A549 treated with AZD9567 at 1 μM for 4 hours (cell line): Measurements from ENCODE around the gene PABPC4L. TPM values are rescaled to one million over a fixed set of nuclear protein-coding genes. Genes with fewer than 3 reads are reported as not detected.

Experiments used
- total RNA-seq: library from RNA; stranded (reverse); fragments of 200-300 nt; extraction: Qiagen RNA extraction; gene quantifications from 5 replicates; pipeline ENCODE4 v1.2.3, GENCODE V29; 2022; ENCODE audit not compliant: insufficient read depth

PABPC4L gene
- total RNA-seq = 0.01 to 0.07 TPM (median 0.05 TPM) in 4 of 5 replicates, not detected in the other

GRCh38 chr4:134201216-134202161 is at the start of gene PABPC4L:
Gene PABPC4L, minus strand, starts transcription at chr4:134201789. Its CDS starts 770 bp downstream, at chr4:134201019.

